D341Med (cell line): ENCODE results near the gene LRBA.
A peak's percentile ranks its signal among the peaks of the same experiment; 100 is the strongest.
"Not testable (repeated sequence)": the region's sequence is repeated elsewhere in the genome, so short reads cannot be mapped to it uniquely, and the experiment has no call there.

Experiments
- DNase-seq: peaks from one replicate; pipeline ENCODE4 v3.0.0; 2012; ENCODE audit warnings: low spot score

Gene LRBA

GRCh38 chr4:150662686-150663085 lies 352.4 kb downstream of the LRBA start:
- DNase-seq: no peak

- DNase-seq: not testable (repeated sequence)
Observed at GRCh38 chr4:150661551-150661950, 353.5 kb downstream of the LRBA start.

- not testable (repeated sequence) for DNase-seq
Observed at GRCh38 chr4:150658258-150658657, 356.8 kb downstream of the LRBA start.

GRCh38 chr4:150656891-150657290 lies 358.2 kb downstream of the LRBA start:
- DNase-seq: no peak

GRCh38 chr4:150650751-150651150 lies 364.3 kb downstream of the LRBA start:
- DNase-seq: no peak

GRCh38 chr4:150648123-150648522 lies 367.0 kb downstream of the LRBA start:
- no peak for DNase-seq

- no peak for DNase-seq
Observed at GRCh38 chr4:150647008-150647407, 368.1 kb downstream of the LRBA start.

GRCh38 chr4:150641612-150642011 lies 373.5 kb downstream of the LRBA start:
- DNase-seq: no peak

- no peak for DNase-seq
Observed at GRCh38 chr4:150632639-150633038, 382.4 kb downstream of the LRBA start.

- DNase-seq: no peak
Observed at GRCh38 chr4:150628073-150628472, 387.0 kb downstream of the LRBA start.

- no peak for DNase-seq
Observed at GRCh38 chr4:150625033-150625432, 390.1 kb downstream of the LRBA start.

GRCh38 chr4:150624055-150624454 lies 391.0 kb downstream of the LRBA start:
- DNase-seq: no peak

GRCh38 chr4:150619042-150619441 lies 396.0 kb downstream of the LRBA start:
- no peak for DNase-seq

GRCh38 chr4:150609131-150609530 lies 406.0 kb downstream of the LRBA start:
- no peak for DNase-seq

GRCh38 chr4:150600812-150601445 lies 414.2 kb downstream of the LRBA start:
- DNase-seq: no peak

GRCh38 chr4:150599547-150599946 lies 415.5 kb downstream of the LRBA start:
- DNase-seq: no peak

GRCh38 chr4:150598909-150599308 lies 416.2 kb downstream of the LRBA start:
- no peak for DNase-seq

- no peak for DNase-seq
Observed at GRCh38 chr4:150593996-150594395, 421.1 kb downstream of the LRBA start.

- DNase-seq: no peak
Observed at GRCh38 chr4:150591904-150592303, 423.2 kb downstream of the LRBA start.

GRCh38 chr4:150591406-150591805 lies 423.7 kb downstream of the LRBA start:
- peak; percentile 37 for DNase-seq

- no peak for DNase-seq
Observed at GRCh38 chr4:150590631-150591030, 424.5 kb downstream of the LRBA start.

- no peak for DNase-seq
Observed at GRCh38 chr4:150589157-150589556, 425.9 kb downstream of the LRBA start.

- DNase-seq: no peak
Observed at GRCh38 chr4:150588316-150588715, 426.8 kb downstream of the LRBA start.

GRCh38 chr4:150586162-150586810 lies 428.8 kb downstream of the LRBA start:
- no peak for DNase-seq
